HG02884 (cell line): Measurements from ENCODE around the gene UBC.
"Not testable (repeated sequence)": the region's sequence is repeated elsewhere in the genome, so short reads cannot be mapped to it uniquely, and the experiment has no call there.

Experiments used
- ATAC-seq: cut with Tn5 transposase; IDR thresholded peaks from one replicate; pipeline ENCODE4 v1.9.1; 2021; ENCODE audit warnings: mild to moderate bottlenecking, moderate library complexity; ENCODE audit not compliant: unreplicated experiment

Gene UBC

GRCh38 chr12:124931528-124931927 is 17.1 kb upstream of the UBC start:
- ATAC-seq = not testable (repeated sequence)

- no peak for ATAC-seq
These were observed 16.1 kb upstream of the UBC start for GRCh38 chr12:124930586-124930985.

- no peak for ATAC-seq
These were observed 15.4 kb upstream of the UBC start for GRCh38 chr12:124929649-124930419.

- no peak for ATAC-seq
These were observed 14.6 kb upstream of the UBC start for GRCh38 chr12:124928912-124929530.

- ATAC-seq = peak; percentile 37
These were observed 13.9 kb upstream of the UBC start for GRCh38 chr12:124928095-124928911.

GRCh38 chr12:124927201-124928094 is 13.0 kb upstream of the UBC start:
- peak; percentile 64 for ATAC-seq

GRCh38 chr12:124925782-124926181 is 11.3 kb upstream of the UBC start:
- not testable (repeated sequence) for ATAC-seq

- ATAC-seq = no peak
These were observed 10.7 kb upstream of the UBC start for GRCh38 chr12:124925117-124925516.

GRCh38 chr12:124923905-124924734 is 9.7 kb upstream of the UBC start:
- ATAC-seq = no peak

- peak; percentile 42 for ATAC-seq
These were observed 7.0 kb upstream of the UBC start for GRCh38 chr12:124921200-124922031.

GRCh38 chr12:124920353-124920935 is 6.0 kb upstream of the UBC start:
- no peak for ATAC-seq

- no peak for ATAC-seq
These were observed 5.3 kb upstream of the UBC start for GRCh38 chr12:124919521-124920352.

- not testable (repeated sequence) for ATAC-seq
These were observed 4.2 kb upstream of the UBC start for GRCh38 chr12:124918622-124918988.

GRCh38 chr12:124917841-124918621 is 3.6 kb upstream of the UBC start:
- no peak for ATAC-seq

- peak; percentile 46 for ATAC-seq
These were observed 2.8 kb upstream of the UBC start for GRCh38 chr12:124917135-124917840.
